HL-60 (cell line): ENCODE results near the gene SAE1.

Experiments
- DNase-seq, 2 experiments: peaks; one replicate each; pipeline ENCODE4 v3.0.0-alpha.2; 2010 to 2020; ENCODE audit warnings: low read depth in 1 of 2, low spot score in 1 of 2
- H3K27ac ChIP-seq: fragments of 250-450 bp; sonication (Bioruptor Pico); replicated peaks from 2 replicates; pipeline ENCODE4 v1.5.1; 2020; ENCODE audit warnings: mild to moderate bottlenecking, moderate library complexity
- H3K27me3 ChIP-seq: fragments of 250-450 bp; sonication (Bioruptor Pico); 2 replicates; pipeline ENCODE4 v1.5.1; 2021; ENCODE audit warnings: mild to moderate bottlenecking, moderate library complexity; ENCODE audit not compliant: insufficient read depth, poor library complexity, severe bottlenecking
- H3K4me3 ChIP-seq: replicated peaks from 2 replicates; pipeline ENCODE4 v1.5.1; 2011; ENCODE audit warnings: mild to moderate bottlenecking, control low read depth, low read length; ENCODE audit not compliant: insufficient read depth
- GABPA ChIP-seq: IDR thresholded peaks from 2 replicates; pipeline ENCODE4 v1.6.1; 2012; ENCODE audit warnings: low read depth
- POLR2AphosphoS5 ChIP-seq: IDR thresholded peaks from 2 replicates; pipeline ENCODE4 v1.6.1; 2012; ENCODE audit warnings: low read depth
- SPI1 ChIP-seq: IDR thresholded peaks from 2 replicates; pipeline ENCODE4 v1.6.1; 2012; ENCODE audit warnings: low read depth, mild to moderate bottlenecking, borderline replicate concordance
- TF ChIP-seq, protein P1 (sequence below): IDR thresholded peaks from 2 replicates; pipeline ENCODE4 v1.6.1; 2012; ENCODE audit warnings: low read depth; ENCODE audit not compliant: insufficient replicate concordance
- TF ChIP-seq, protein P2 (sequence below): IDR thresholded peaks from one replicate; pipeline ENCODE4 v1.5.1; 2011; ENCODE audit warnings: low read length, control low read depth, inconsistent platforms; ENCODE audit not compliant: insufficient read depth

SAE1 gene

DNA sequence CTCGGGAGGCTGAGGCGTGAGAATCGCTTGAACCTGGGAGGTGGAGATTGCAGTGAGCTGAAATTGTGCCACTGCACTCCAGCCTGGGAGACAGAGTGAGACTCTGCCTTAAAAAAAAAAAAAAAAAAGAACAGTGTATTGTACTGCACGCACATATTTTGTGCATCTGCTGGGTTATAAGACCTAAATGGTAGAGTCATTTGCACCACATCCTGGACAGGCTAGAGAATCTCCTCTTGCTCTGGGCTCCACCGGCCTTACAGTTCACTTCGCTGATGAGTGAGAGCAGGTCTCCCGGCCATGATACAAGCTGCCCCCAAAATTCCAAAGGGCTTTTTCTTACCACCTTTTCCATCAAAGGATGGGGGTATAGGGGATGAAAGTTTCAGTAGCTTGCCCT lies 7.2 kb upstream of the SAE1 start:
- H3K27me3 ChIP-seq = no peaks in the 10 kb centered on the region
- no peak for TF ChIP-seq SPI1
- TF ChIP-seq, protein P1, sequence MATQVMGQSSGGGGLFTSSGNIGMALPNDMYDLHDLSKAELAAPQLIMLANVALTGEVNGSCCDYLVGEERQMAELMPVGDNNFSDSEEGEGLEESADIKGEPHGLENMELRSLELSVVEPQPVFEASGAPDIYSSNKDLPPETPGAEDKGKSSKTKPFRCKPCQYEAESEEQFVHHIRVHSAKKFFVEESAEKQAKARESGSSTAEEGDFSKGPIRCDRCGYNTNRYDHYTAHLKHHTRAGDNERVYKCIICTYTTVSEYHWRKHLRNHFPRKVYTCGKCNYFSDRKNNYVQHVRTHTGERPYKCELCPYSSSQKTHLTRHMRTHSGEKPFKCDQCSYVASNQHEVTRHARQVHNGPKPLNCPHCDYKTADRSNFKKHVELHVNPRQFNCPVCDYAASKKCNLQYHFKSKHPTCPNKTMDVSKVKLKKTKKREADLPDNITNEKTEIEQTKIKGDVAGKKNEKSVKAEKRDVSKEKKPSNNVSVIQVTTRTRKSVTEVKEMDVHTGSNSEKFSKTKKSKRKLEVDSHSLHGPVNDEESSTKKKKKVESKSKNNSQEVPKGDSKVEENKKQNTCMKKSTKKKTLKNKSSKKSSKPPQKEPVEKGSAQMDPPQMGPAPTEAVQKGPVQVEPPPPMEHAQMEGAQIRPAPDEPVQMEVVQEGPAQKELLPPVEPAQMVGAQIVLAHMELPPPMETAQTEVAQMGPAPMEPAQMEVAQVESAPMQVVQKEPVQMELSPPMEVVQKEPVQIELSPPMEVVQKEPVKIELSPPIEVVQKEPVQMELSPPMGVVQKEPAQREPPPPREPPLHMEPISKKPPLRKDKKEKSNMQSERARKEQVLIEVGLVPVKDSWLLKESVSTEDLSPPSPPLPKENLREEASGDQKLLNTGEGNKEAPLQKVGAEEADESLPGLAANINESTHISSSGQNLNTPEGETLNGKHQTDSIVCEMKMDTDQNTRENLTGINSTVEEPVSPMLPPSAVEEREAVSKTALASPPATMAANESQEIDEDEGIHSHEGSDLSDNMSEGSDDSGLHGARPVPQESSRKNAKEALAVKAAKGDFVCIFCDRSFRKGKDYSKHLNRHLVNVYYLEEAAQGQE = no peak
- H3K4me3 ChIP-seq = no peak overlapping the region
- H3K27ac ChIP-seq = no peak overlapping the region
- DNase-seq = no peak

DNA sequence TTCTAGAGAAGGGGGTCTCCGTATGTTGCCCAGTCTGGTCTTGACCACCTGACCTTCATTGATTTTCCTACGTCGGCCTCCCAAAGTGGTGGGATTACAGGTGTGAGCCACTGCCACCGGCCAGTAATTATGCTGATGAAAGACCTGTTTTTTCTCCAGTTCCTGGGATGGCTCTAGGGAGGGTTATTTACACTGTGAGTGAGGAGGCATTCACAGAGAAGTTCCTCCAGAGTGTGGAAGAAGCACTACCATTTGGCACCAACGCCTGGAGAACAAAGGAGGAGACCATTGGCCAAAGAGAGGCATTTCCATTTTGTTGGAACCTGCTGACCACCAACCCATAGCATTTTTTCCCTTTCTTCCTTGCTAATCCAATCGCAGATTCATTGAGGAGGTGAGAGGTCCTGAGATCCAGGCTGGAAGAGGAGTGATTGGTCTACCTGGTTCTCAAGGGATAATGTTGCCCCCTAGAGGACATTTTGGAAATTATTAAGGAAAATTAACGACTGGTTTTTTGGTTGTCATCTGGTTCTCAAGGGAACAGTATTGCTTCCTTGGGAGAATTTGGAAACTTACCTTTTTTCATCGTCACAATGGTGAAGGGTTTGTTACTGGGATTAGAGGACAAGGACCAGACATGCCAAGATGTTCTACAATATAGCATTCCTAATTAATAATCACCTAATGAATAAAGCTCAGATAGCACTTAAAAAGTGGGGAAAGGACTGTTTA lies 5.5 kb upstream of the SAE1 start:
- Histone ChIP-seq H3K4me3 (no peak overlapping the region), H3K27ac (no peak overlapping the region), H3K27me3 (no peaks in the 10 kb centered on the region)
- DNase-seq = peak; percentile 32 to 49
- TF ChIP-seq GABPA (no peak), SPI1 (no peak), POLR2AphosphoS5 (no peak)
- TF ChIP-seq, protein P2, sequence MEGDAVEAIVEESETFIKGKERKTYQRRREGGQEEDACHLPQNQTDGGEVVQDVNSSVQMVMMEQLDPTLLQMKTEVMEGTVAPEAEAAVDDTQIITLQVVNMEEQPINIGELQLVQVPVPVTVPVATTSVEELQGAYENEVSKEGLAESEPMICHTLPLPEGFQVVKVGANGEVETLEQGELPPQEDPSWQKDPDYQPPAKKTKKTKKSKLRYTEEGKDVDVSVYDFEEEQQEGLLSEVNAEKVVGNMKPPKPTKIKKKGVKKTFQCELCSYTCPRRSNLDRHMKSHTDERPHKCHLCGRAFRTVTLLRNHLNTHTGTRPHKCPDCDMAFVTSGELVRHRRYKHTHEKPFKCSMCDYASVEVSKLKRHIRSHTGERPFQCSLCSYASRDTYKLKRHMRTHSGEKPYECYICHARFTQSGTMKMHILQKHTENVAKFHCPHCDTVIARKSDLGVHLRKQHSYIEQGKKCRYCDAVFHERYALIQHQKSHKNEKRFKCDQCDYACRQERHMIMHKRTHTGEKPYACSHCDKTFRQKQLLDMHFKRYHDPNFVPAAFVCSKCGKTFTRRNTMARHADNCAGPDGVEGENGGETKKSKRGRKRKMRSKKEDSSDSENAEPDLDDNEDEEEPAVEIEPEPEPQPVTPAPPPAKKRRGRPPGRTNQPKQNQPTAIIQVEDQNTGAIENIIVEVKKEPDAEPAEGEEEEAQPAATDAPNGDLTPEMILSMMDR = peak; percentile 14
- TF ChIP-seq, protein P1 = no peak

DNA sequence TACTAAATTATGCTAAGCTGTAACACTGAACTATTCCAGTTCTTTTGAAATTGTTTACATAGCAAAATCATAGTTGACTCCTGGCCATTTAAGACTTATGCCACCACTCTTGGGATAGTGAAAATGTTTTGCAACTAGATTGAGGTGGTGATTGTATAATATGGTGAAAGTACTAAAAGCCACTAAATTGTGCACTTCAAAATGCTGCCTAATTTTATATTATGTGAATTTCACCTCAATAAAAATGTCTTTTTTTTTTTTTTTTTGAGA lies 5.0 kb upstream of the SAE1 start:
- H3K27ac ChIP-seq = no peak overlapping the region
- no peak for DNase-seq
- H3K27me3 ChIP-seq = no peaks in the 10 kb centered on the region
- TF ChIP-seq, protein P1 = no peak
- TF ChIP-seq POLR2AphosphoS5 (no peak), SPI1 (no peak), GABPA (no peak)
- no peak overlapping the region for H3K4me3 ChIP-seq

DNA sequence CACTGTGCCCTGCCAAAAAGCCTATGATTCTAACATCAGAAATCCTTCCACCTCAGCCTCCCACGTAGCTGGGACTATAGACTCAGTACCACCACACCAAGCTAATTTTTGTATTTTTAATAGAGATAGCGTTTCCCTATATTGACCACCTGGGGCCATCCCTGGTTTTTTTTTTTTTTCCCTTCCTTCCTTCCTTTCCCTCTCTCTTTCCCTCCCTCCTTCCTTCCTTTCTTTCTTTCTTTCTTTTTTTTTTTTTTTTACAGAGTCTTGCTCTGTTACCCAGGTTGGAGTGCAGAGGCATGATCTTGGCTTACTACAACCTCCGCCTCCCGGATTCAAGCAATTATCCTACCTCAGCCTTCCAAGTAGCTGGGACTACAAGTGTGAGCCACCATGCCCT lies 1.1 kb upstream of the SAE1 start:
- Histone ChIP-seq H3K27ac (no peak overlapping the region), H3K4me3 (no peak overlapping the region), H3K27me3 (no peaks in the 10 kb centered on the region)
- no peak for DNase-seq
- TF ChIP-seq, protein P2 = no peak
- TF ChIP-seq GABPA = no peak
- TF ChIP-seq, protein P1 = no peak
